WTC11 (cell line): ENCODE data around the gene ZNF841.

Source experiments
- CREM ChIP-seq: sonication (generic); formaldehyde crosslinking; IDR thresholded peaks from 2 replicates; pipeline ENCODE4 v1.8.1; 2022; ENCODE audit warnings: mild to moderate bottlenecking, missing genetic modification reagents, moderate library complexity
- CTCF ChIP-seq: fragments of 200-600 bp; IDR thresholded peaks from 2 replicates; pipeline ENCODE4 v1.8.0; 2022; ENCODE audit warnings: antibody characterized with exemption
- GABPB1 ChIP-seq: sonication (generic); formaldehyde crosslinking; IDR thresholded peaks from 2 replicates; pipeline ENCODE4 v1.8.1; 2023; ENCODE audit warnings: mild to moderate bottlenecking, missing genetic modification reagents
- SMAD3 ChIP-seq: sonication (generic); formaldehyde crosslinking; IDR thresholded peaks from 2 replicates; pipeline ENCODE4 v1.8.0; 2022; ENCODE audit warnings: missing genetic modification reagents, mild to moderate bottlenecking, borderline replicate concordance
- SP1 ChIP-seq: sonication (generic); formaldehyde crosslinking; conservative IDR thresholded peaks from 2 replicates; pipeline ENCODE4 v1.8.1; 2022; ENCODE audit warnings: missing genetic modification reagents

- no peak for TF ChIP-seq CTCF
- TF ChIP-seq SP1 (CRISPR knock-in tag), result no peak
- TF ChIP-seq CREM (CRISPR knock-in tag), result no peak
- no peak for TF ChIP-seq GABPB1 (CRISPR knock-in tag)
- no peak for TF ChIP-seq SMAD3
These were observed 43.4 kb upstream of the ZNF841 start for GRCh38 chr19:52138983-52139251.
